RWPE1 (cell line): Measurements from ENCODE around the gene PI4KB.

Experiments
- CTCF ChIA-PET: fragments of 350-600 bp; sonication (Branson Sonifier 250); formaldehyde crosslinking; extraction: SDS; loops from one replicate; lab custom pipeline; 2021; lab: Yijun Ruan, JAX
- POLR2A ChIA-PET: fragments of 400-600 bp; formaldehyde crosslinking; extraction: SDS; loops from one replicate; lab custom pipeline; 2020; ENCODE audit warnings: antibody characterized with exemption; ENCODE audit not compliant: low non-redundant PET; lab: Yijun Ruan, JAX
- DNase-seq: peaks from one replicate; pipeline ENCODE4 v3.0.0; 2012; ENCODE audit warnings: low spot score
- H3K27ac ChIP-seq: fragments of 450-650 bp; 2 replicates; pipeline ENCODE4 v1.5.1; 2017
- TF ChIP-seq, protein P1 (sequence below): fragments of 450-650 bp; conservative IDR thresholded peaks from 2 replicates; pipeline ENCODE4 v1.5.1; 2017; ENCODE audit warnings: low read depth, mild to moderate bottlenecking

PI4KB gene

DNA sequence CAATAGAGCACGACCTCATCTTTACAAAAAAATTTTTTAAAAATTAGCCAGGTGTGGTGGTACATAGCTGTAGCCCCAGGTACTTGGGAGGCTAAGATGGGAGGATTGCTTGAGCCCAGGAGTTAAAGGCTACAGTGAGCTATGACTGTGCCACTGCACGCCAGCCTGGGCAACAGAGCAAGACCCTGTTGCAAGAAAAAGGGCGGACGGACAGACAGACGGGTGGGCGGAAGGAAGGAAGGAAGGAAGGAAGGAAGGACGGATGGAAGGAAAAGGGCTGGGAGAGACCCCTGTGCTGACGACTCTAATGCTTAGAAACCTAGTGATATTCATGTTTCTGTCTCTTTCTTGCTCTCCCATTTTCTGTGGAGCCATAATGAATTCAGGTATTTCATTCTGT is 14.4 kb downstream of the PI4KB start:
- CTCF ChIA-PET: interaction anchor here (1.7 to 1.9 kb wide), 2 partner anchors 28 to 35 kb away, joined by 3 to 5 read pairs; partner anchors contain the start of gene RFX5
- TF ChIP-seq, protein P1, sequence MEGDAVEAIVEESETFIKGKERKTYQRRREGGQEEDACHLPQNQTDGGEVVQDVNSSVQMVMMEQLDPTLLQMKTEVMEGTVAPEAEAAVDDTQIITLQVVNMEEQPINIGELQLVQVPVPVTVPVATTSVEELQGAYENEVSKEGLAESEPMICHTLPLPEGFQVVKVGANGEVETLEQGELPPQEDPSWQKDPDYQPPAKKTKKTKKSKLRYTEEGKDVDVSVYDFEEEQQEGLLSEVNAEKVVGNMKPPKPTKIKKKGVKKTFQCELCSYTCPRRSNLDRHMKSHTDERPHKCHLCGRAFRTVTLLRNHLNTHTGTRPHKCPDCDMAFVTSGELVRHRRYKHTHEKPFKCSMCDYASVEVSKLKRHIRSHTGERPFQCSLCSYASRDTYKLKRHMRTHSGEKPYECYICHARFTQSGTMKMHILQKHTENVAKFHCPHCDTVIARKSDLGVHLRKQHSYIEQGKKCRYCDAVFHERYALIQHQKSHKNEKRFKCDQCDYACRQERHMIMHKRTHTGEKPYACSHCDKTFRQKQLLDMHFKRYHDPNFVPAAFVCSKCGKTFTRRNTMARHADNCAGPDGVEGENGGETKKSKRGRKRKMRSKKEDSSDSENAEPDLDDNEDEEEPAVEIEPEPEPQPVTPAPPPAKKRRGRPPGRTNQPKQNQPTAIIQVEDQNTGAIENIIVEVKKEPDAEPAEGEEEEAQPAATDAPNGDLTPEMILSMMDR: no peak
- POLR2A ChIA-PET: interaction anchor here (1.0 kb wide), 1 partner anchor 31 kb away, joined by 3 read pairs; the partner anchor contains the start of gene ZNF687

DNA sequence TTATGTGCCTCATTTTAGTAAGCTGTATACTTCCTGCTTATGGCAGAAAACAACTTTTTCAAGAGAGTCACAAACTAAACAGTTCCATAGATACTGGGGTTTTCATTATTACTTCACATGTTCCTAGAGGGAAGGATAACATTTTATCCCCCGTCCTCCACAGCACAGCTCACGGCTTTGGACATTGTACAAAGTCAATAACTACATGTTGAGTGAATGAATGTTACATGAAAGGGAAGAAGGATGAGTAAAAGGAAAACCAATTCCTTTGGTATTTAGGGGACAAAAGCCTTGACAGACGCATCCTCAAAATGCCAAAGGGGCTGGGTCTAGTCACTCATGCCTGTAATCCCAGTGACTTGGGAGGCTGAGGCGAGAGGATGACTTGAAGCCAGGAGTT is 14.8 kb downstream of the PI4KB start:
- CTCF ChIA-PET: interaction anchor here (1.7 kb wide), 1 partner anchor 35 kb away, joined by 3 read pairs; the partner anchor contains the start of gene RFX5
- H3K27ac ChIP-seq: peak overlapping the region; percentile 39
- POLR2A ChIA-PET: interaction anchor here (1.0 kb wide), 1 partner anchor 31 kb away, joined by 3 read pairs; the partner anchor contains the start of gene ZNF687
- TF ChIP-seq, protein P1: no peak
- no peak for DNase-seq

More for the DNA sequence above, 14.4 kb downstream of the PI4KB start:
- peak overlapping the region; percentile 39 for H3K27ac ChIP-seq
- DNase-seq: no peak

DNA sequence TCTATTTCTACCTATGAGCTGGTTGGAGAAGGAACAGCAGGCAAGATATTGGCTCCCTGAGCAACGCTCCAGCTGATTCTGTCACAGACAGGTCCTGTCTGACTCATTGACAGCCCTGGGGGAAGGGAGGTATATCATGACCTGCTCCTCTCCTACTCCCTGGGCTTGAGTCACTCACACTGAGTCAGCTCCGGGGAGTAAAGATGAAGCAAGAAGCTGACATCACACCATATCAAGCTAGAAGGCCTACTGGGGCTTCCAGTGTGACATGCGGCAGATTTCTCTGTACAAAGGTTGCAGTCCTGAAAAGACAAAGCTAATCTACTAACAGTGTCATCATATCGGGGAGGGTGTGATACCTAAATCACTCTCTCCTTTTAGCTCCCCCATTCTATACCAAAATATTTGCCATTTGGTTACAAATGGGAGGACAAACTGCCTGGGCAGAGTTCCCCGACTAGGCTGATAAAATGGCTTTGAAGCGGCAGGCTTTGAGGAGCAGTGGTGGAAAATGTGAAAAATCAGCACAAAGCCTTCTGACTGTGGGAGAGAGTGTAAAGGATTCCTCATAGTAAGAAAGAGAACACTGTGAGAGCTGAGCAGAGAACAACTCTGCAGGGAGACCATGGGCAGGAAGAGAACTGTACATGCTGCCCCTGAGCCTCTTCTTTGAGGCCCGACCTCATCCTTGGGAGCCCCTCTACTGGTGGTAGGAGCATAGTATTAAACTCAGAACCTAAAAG is 15.5 kb downstream of the PI4KB start:
- TF ChIP-seq, protein P1: no peak
- CTCF ChIA-PET: interaction anchor here (0.7 to 1.7 kb wide), 3 partner anchors 16 to 36 kb away, joined by 3 to 4 read pairs (median 3); partner anchors contain the start of gene RFX5
- POLR2A ChIA-PET: interaction anchor here (0.6 to 1.0 kb wide), 3 partner anchors 20 to 121 kb away, joined by 3 to 5 read pairs (median 3); partner anchors contain the start of gene ZNF687
- DNase-seq: peak; percentile 99
- peak overlapping the region; percentile 61 for H3K27ac ChIP-seq

DNA sequence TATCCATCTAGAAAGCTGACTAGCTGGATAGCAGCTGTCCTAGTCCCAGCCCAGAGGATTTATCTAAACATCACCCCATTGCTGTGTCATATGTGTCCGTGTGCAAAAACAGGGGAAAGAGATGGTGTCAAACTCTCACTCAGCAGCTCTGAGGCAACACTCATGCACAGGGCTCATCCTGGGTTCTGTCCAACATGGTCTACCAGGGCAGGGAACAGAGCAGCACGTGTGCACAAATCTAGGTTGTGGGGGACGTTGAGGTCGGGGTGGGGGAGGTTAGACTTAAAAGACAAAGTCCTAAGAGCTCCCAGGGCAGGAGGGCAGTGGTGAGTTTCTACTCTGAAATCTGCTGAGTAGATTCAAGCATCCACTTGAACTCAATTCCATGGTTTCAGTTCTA is 16.2 kb downstream of the PI4KB start:
- TF ChIP-seq, protein P1: no peak
- no peak for DNase-seq
- POLR2A ChIA-PET: interaction anchor here (0.6 kb wide), 1 partner anchor 120 kb away, joined by 5 read pairs; no protein-coding TSS in a partner anchor
- H3K27ac ChIP-seq: peak overlapping the region; percentile 61
- CTCF ChIA-PET: interaction anchor here (1.3 to 1.7 kb wide), 2 partner anchors 30 to 36 kb away, joined by 3 to 4 read pairs; partner anchors contain the start of gene RFX5

DNA sequence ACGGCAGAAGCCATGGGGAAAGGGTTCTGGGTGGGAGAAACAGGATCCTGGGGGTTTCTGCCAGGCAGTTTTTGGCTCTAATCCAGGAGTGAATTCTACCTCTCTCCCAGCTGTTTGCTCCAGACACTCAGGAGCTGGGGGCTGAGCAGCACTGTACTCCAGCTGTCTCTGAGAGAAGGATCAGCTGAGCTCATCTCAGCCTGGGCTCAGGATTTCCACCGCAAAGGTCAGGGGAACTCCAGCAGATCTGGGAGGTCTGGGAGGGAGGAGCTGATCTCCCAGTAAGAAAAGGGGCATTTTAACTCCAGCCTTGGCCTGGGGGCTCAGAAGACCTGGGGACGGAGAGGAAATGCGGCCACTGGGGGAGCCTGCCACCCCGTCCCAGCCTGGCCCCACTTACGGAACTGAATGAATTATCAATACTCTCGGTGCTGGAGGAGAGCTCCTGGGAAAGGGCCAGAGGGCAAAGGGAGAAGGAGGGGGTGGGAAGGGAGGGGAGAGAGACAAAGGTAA is 17.3 kb downstream of the PI4KB start:
- TF ChIP-seq, protein P1: no peak
- ChIA-PET CTCF (interaction anchor here (0.7 to 1.0 kb wide), 2 partner anchors 9 to 55 kb away, joined by 3 to 5 read pairs; no protein-coding TSS in a partner anchor), POLR2A (no interaction called here)

More for the DNA sequence above, 17.3 kb downstream of the PI4KB start:
- no peak for DNase-seq
- no peak overlapping the region for H3K27ac ChIP-seq
